Ovary (tissue), 9 donors: ENCODE measurements around the gene CFAP61. TPM values are rescaled to one million over a fixed set of nuclear protein-coding genes. Genes with fewer than 3 reads are reported as not detected.

Source experiments
- DNase-seq, 5 donors: peaks; one replicate each; pipeline ENCODE4 v3.0.0-alpha.2; 2019 to 2020
- H3K27ac ChIP-seq, 2 donors: fragments of 200-600 bp; one replicate each; pipeline versions ENCODE4 v1.5.1 to v1.8.0; 2019 to 2022
- H3K27me3 ChIP-seq: fragments of 200-600 bp; one replicate; pipeline ENCODE4 v1.8.0; 2022
- H3K36me3 ChIP-seq: fragments of 200-600 bp; sonication (generic); one replicate; pipeline ENCODE4 v1.5.1; 2019
- H3K4me1 ChIP-seq: one replicate; pipeline ENCODE4 v1.8.1; 2013; ENCODE audit warnings: mild to moderate bottlenecking, moderate library complexity; ENCODE audit not compliant: insufficient read depth
- H3K4me3 ChIP-seq: fragments of 200-600 bp; sonication (generic); one replicate; pipeline ENCODE4 v1.5.1; 2017
- H3K9me3 ChIP-seq, 2 donors: fragments of 200-600 bp in 1 of 2; sonication (generic) in 1 of 2; one replicate each; pipeline versions ENCODE4 v1.5.1 to v1.8.1; 2013 to 2019; ENCODE audit warnings: mild to moderate bottlenecking in 1 of 2, moderate library complexity in 1 of 2
- EP300 ChIP-seq: sonication (generic); formaldehyde crosslinking; IDR thresholded peaks from one replicate; pipeline ENCODE4 v1.6.1; 2017; ENCODE audit warnings: antibody characterized with exemption
- POLR2A ChIP-seq: fragments of 450-650 bp; IDR thresholded peaks from one replicate; pipeline ENCODE4 v1.6.1; 2017; ENCODE audit warnings: antibody characterized with exemption, mild to moderate bottlenecking, moderate library complexity
- WGBS, 3 donors: extraction: QIAGEN DNeasy Blood & Tissue Kit in 1 of 3; methylation state at CpG; one replicate each; pipeline versions ENCODE4 v1.1.5 to v1.1.7; 2013 to 2017; 5-methylcytosine and 5-hydroxymethylcytosine counted together
- intact Hi-C, 4 donors: fragments of 100-400 bp; cut with DNase I; formaldehyde crosslinking; loops; one replicate each; pipeline versions ENCODE4 v1.11.0 to v1.15.1; 2022 to 2023
- polyA plus RNA-seq, 2 donors: library from polyadenylated mRNA; stranded (reverse); fragments of 200-250 nt in 1 of 2; fragments of 350-450 nt in 1 of 2; fragmentation: Illumina TruSeq in 1 of 2; extraction: RNeasy Lipid Tissue Mini Kit (QIAGEN cat#74804) in 1 of 2; gene quantifications; one replicate each; pipeline ENCODE4 v1.2.3, GENCODE V29; 2013 to 2014
- total RNA-seq, 7 donors: library from RNA; depleted of rRNA in 2 of 7; stranded (reverse); fragments of >200 nt in 2 of 7; fragmentation: NEBNext Ultra II Directional in 3 of 7; extraction: Animal tissue kit (Norgen Biotek cat#: 25700) in 3 of 7; gene quantifications; one replicate each; pipeline versions ENCODE4 v1.1.0 to v1.2.4, GENCODE V29; 2016 to 2023
- TF ChIP-seq, protein P1 (sequence below), 3 donors: fragments of 450-650 bp in 2 of 3; fragments of 200-600 bp in 1 of 3; IDR thresholded peaks; one replicate each; pipeline versions ENCODE4 v1.5.1 to v1.8.0; 2016 to 2022; ENCODE audit warnings: antibody characterized with exemption in 3 of 3, mild to moderate bottlenecking in 1 of 3
- donor health status: DM: no; HTN: no; CAD: no; lungs with moderate emphysema.
- donor health status: DM: no; HTN: no; CAD: no.
- donor health status: Bipolar disorder and iron deficiency.
- donor health status: DM: yes; HTN: yes; CAD: no.
- donor health status: DM: no; HTN: no; CAD: no.
- donor health status: DM: yes; HTN: yes; CAD: no.

Gene CFAP61
- total and polyA plus RNA-seq, 9 donors: 0.12 to 13.1 (median 0.96) TPM; not detected in 1

- intact Hi-C loops: no loop called here
- peaks cover 8% of the 10 kb centered on the region for H3K4me1 ChIP-seq
- no peak overlapping the region for H3K27ac ChIP-seq
- no peak for DNase-seq
- H3K4me3 ChIP-seq: no peak overlapping the region
- H3K9me3 ChIP-seq: no peaks in the 10 kb centered on the region
- no peaks in the 10 kb centered on the region for H3K36me3 ChIP-seq
- TF ChIP-seq POLR2A (no peak), EP300 (no peak)
- WGBS, 3 donors: 82 to 96% (median 91%) methylated on average over 3 of the region's 3 CpGs
- no peaks in the 10 kb centered on the region for H3K27me3 ChIP-seq
Measured at GRCh38 chr20:20023395-20023794, 28.9 kb upstream of the CFAP61 start.

- no peaks in the 10 kb centered on the region for H3K27me3 ChIP-seq
- DNase-seq: no peak
- H3K36me3 ChIP-seq: no peaks in the 10 kb centered on the region
- no peaks in the 10 kb centered on the region for H3K9me3 ChIP-seq
- TF ChIP-seq EP300 (no peak), POLR2A (no peak)
- TF ChIP-seq, protein P1, sequence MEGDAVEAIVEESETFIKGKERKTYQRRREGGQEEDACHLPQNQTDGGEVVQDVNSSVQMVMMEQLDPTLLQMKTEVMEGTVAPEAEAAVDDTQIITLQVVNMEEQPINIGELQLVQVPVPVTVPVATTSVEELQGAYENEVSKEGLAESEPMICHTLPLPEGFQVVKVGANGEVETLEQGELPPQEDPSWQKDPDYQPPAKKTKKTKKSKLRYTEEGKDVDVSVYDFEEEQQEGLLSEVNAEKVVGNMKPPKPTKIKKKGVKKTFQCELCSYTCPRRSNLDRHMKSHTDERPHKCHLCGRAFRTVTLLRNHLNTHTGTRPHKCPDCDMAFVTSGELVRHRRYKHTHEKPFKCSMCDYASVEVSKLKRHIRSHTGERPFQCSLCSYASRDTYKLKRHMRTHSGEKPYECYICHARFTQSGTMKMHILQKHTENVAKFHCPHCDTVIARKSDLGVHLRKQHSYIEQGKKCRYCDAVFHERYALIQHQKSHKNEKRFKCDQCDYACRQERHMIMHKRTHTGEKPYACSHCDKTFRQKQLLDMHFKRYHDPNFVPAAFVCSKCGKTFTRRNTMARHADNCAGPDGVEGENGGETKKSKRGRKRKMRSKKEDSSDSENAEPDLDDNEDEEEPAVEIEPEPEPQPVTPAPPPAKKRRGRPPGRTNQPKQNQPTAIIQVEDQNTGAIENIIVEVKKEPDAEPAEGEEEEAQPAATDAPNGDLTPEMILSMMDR (IDR thresholded peaks at IDR 0.05): no peak
- H3K27ac ChIP-seq: no peak overlapping the region
- intact Hi-C loops: no loop called here
- no peak overlapping the region for H3K4me3 ChIP-seq
- H3K4me1 ChIP-seq: peaks cover 2% of the 10 kb centered on the region
Measured at GRCh38 chr20:20024942-20025341, 27.4 kb upstream of the CFAP61 start.

GRCh38 chr20:20027284-20027683 is 25.0 kb upstream of the CFAP61 start:
- 88 to 96% (median 89%) methylated on average over 2 of the region's 2 CpGs for WGBS, 3 donors
- Histone ChIP-seq H3K27ac (no peak overlapping the region), H3K36me3 (no peaks in the 10 kb centered on the region), H3K4me3 (no peak overlapping the region), H3K9me3 (no peaks in the 10 kb centered on the region), H3K4me1 (peaks cover 2% of the 10 kb centered on the region), H3K27me3 (no peaks in the 10 kb centered on the region)
- TF ChIP-seq POLR2A: no peak
- TF ChIP-seq, protein P1 (IDR thresholded peaks at IDR 0.05): no peak
- TF ChIP-seq EP300: no peak
- no peak for DNase-seq
- intact Hi-C loops: no loop called here

DNA sequence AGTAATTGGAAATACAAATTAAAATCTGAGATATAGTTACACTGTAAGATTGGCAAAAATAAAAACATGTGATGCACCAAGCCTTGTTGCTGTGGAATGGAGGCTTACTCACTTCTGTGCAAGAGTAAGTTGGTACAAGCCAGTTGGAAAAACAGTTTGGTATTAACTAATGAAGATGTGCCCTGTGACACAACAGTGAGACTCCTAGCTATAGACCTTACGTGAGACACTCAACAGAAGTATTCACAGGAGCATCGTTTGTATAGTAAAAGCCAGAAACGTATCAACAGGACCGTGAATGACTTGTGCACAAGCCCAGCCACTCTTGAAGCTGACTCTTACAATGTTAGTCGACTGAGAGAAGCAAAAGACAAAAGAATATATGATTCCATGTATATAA is 20.5 kb upstream of the CFAP61 start:
- H3K36me3 ChIP-seq: no peaks in the 10 kb centered on the region
- H3K27ac ChIP-seq: no peak overlapping the region
- DNase-seq: no peak
- H3K27me3 ChIP-seq: no peaks in the 10 kb centered on the region
- peaks cover 2% of the 10 kb centered on the region for H3K4me1 ChIP-seq
- 82 to 89% (median 87%) methylated on average over 5 of the region's 5 CpGs for WGBS, 3 donors
- intact Hi-C loops: no loop called here
- H3K9me3 ChIP-seq: no peaks in the 10 kb centered on the region
- TF ChIP-seq, protein P1 (IDR thresholded peaks at IDR 0.05): no peak
- H3K4me3 ChIP-seq: no peak overlapping the region

- DNase-seq: no peak
- intact Hi-C loops: no loop called here
- Histone ChIP-seq H3K4me3 (no peak overlapping the region), H3K27me3 (no peaks in the 10 kb centered on the region), H3K9me3 (no peaks in the 10 kb centered on the region), H3K27ac (no peak overlapping the region), H3K36me3 (no peaks in the 10 kb centered on the region), H3K4me1 (no peaks in the 10 kb centered on the region)
- 28 to 57% (median 37%) methylated on average over 4 of the region's 4 CpGs for WGBS, 3 donors
- TF ChIP-seq, protein P1 (IDR thresholded peaks at IDR 0.05): no peak
- no peak for TF ChIP-seq POLR2A
Measured at GRCh38 chr20:20034486-20034885, 17.8 kb upstream of the CFAP61 start.
